SK-N-SH (cell line): ENCODE measurements around the gene THEM5. TPM values are rescaled to one million over a fixed set of nuclear protein-coding genes. Genes with fewer than 3 reads are reported as not detected.

Source experiments
- CTCF ChIA-PET: fragments of 300-600, 350-600 bp; formaldehyde crosslinking; extraction: SDS; loops from one replicate; lab custom pipeline; 2021; lab: Yijun Ruan, JAX
- POLR2A ChIA-PET: fragments of 350-600 bp; sonication (Branson Sonifier 250); formaldehyde crosslinking; extraction: SDS; loops from one replicate; lab custom pipeline; 2020; ENCODE audit warnings: antibody characterized with exemption, inconsistent platforms; lab: Yijun Ruan, JAX
- DNase-seq: peaks from one replicate; pipeline ENCODE4 v3.0.0; 2012
- H2AFZ ChIP-seq: fragments of 200-600 bp; sonication (generic); 2 replicates; pipeline ENCODE4 v1.8.1; 2016; ENCODE audit warnings: antibody characterized with exemption, mild to moderate bottlenecking, low read depth
- H3F3A ChIP-seq: fragments of 200-600 bp; sonication (generic); replicated peaks from 2 replicates; pipeline ENCODE3; 2016; ENCODE audit warnings: antibody characterized with exemption, mild to moderate bottlenecking; ENCODE audit not compliant: insufficient read depth
- H3K27ac ChIP-seq, 2 experiments: fragments of 200-500 bp in 1 of 2; fragments of 200-600 bp in 1 of 2; sonication (Bioruptor generic) in 1 of 2; sonication (generic), shearing (Covaris generic) in 1 of 2; 2 replicates each; pipeline versions ENCODE4 v1.5.1 to v1.6.1; 2014 to 2016; ENCODE audit warnings: low read depth in 2 of 2, inconsistent platforms in 1 of 2, low read length in 1 of 2, mild to moderate bottlenecking in 1 of 2, mixed read lengths in 1 of 2
- H3K27me3 ChIP-seq: fragments of 200-600 bp; sonication (generic), shearing (Covaris generic); 2 replicates; pipeline ENCODE4 v1.6.1; 2016; ENCODE audit warnings: mixed run types; ENCODE audit not compliant: insufficient read depth
- H3K36me3 ChIP-seq, 2 experiments: fragments of 200-500 bp in 1 of 2; fragments of 200-600 bp in 1 of 2; sonication (Bioruptor generic) in 1 of 2; sonication (generic) in 1 of 2; replicated peaks in 1 of 2; 2 replicates each; pipeline versions ENCODE3 to v1.5.1; 2014 to 2016; ENCODE audit warnings: low read length in 1 of 2, mild to moderate bottlenecking in 1 of 2; ENCODE audit not compliant: insufficient read depth in 2 of 2, control insufficient read depth in 1 of 2
- H3K4me1 ChIP-seq, 2 experiments: fragments of 200-500 bp in 1 of 2; fragments of 200-600 bp in 1 of 2; sonication (Bioruptor generic) in 1 of 2; sonication (generic), shearing (Covaris generic) in 1 of 2; 2 replicates each; pipeline versions ENCODE4 v1.5.1 to v1.6.1; 2014 to 2016; ENCODE audit warnings: low read depth in 1 of 2, low read length in 1 of 2, mixed run types in 1 of 2; ENCODE audit not compliant: insufficient read depth in 2 of 2, control insufficient read depth in 1 of 2
- H3K4me2 ChIP-seq: fragments of 200-600 bp; sonication (generic), shearing (Covaris generic); 2 replicates; pipeline ENCODE4 v1.6.1; 2017; ENCODE audit warnings: mixed run types
- H3K4me3 ChIP-seq, 2 experiments: fragments of 200-500 bp in 1 of 2; fragments of 200-600 bp in 1 of 2; sonication (Bioruptor generic) in 1 of 2; sonication (generic), shearing (Covaris generic) in 1 of 2; 2 replicates each; pipeline versions ENCODE4 v1.5.1 to v1.8.1; 2014 to 2016; ENCODE audit warnings: low read depth in 2 of 2, inconsistent platforms in 1 of 2, low read length in 1 of 2, mild to moderate bottlenecking in 1 of 2, mixed read lengths in 1 of 2, moderate library complexity in 1 of 2
- H3K79me2 ChIP-seq: fragments of 200-600 bp; sonication (generic); 2 replicates; pipeline ENCODE4 v1.8.1; 2017; ENCODE audit warnings: mild to moderate bottlenecking; ENCODE audit not compliant: insufficient read depth
- H3K9ac ChIP-seq: fragments of 200-600 bp; sonication (generic); 2 replicates; pipeline ENCODE4 v1.6.1; 2017; ENCODE audit warnings: mixed run types
- H3K9me2 ChIP-seq: fragments of 200-600 bp; sonication (generic); 2 replicates; pipeline ENCODE4 v1.6.1; 2017; ENCODE audit warnings: mixed run types
- H3K9me3 ChIP-seq: fragments of 200-600 bp; sonication (generic); 2 replicates; pipeline ENCODE4 v1.6.1; 2017; ENCODE audit warnings: mixed run types, mild to moderate bottlenecking, moderate library complexity
- H4K20me1 ChIP-seq: fragments of 200-600 bp; sonication (generic); 2 replicates; pipeline ENCODE4 v1.6.1; 2017; ENCODE audit warnings: mild to moderate bottlenecking, mixed run types; ENCODE audit not compliant: insufficient read depth
- CTCF ChIP-seq: fragments of 200-600 bp; sonication (generic); IDR thresholded peaks from 2 replicates; pipeline ENCODE4 v1.6.1; 2017; ENCODE audit warnings: antibody characterized with exemption, mild to moderate bottlenecking, moderate library complexity
- ELF1 ChIP-seq: IDR thresholded peaks from 2 replicates; pipeline ENCODE4 v1.4.0; 2012
- EZH2phosphoT487 ChIP-seq: fragments of 200-600 bp; sonication (generic); IDR thresholded peaks from 2 replicates; pipeline ENCODE4 v1.6.1; 2017; ENCODE audit warnings: low read depth, mixed run types, mild to moderate bottlenecking, antibody characterized with exemption, moderate library complexity, borderline replicate concordance
- FOXJ3 ChIP-seq: sonication (generic); formaldehyde crosslinking; IDR thresholded peaks from 2 replicates; pipeline ENCODE4 v1.5.1; 2020; ENCODE audit warnings: mild to moderate bottlenecking, missing genetic modification reagents
- GABPA ChIP-seq: IDR thresholded peaks from 2 replicates; pipeline ENCODE4 v1.4.0; 2012; ENCODE audit warnings: low read depth, mild to moderate bottlenecking
- IRF3 ChIP-seq: fragments of 150-350 bp; IDR thresholded peaks from 2 replicates; pipeline ENCODE4 v1.6.1; 2016; ENCODE audit warnings: mild to moderate bottlenecking, low read depth, low read length
- MAX ChIP-seq: IDR thresholded peaks from 2 replicates; pipeline ENCODE4 v1.4.0; 2012; ENCODE audit warnings: low read depth
- NRF1 ChIP-seq: IDR thresholded peaks from 2 replicates; pipeline ENCODE4 v1.6.1; 2012; ENCODE audit warnings: low read depth, mild to moderate bottlenecking, low read length
- RAD21 ChIP-seq: IDR thresholded peaks from 2 replicates; pipeline ENCODE4 v1.6.1; 2012; ENCODE audit warnings: mild to moderate bottlenecking, low read length
- REST ChIP-seq: IDR thresholded peaks from 2 replicates; pipeline ENCODE4 v1.6.1; 2012; ENCODE audit warnings: mild to moderate bottlenecking, low read depth, low read length, moderate library complexity
- SIN3A ChIP-seq: IDR thresholded peaks from 2 replicates; pipeline ENCODE4 v1.6.1; 2012; ENCODE audit warnings: low read depth, mild to moderate bottlenecking, low read length, moderate library complexity, borderline replicate concordance
- SMC3 ChIP-seq: IDR thresholded peaks from 2 replicates; pipeline ENCODE4 v1.6.1; 2012; ENCODE audit warnings: low read depth, low read length, improper control_type of control experiment
- TCF12 ChIP-seq: IDR thresholded peaks from 2 replicates; pipeline ENCODE4 v1.4.0; 2012
- TEAD4 ChIP-seq: IDR thresholded peaks from 2 replicates; pipeline ENCODE4 v1.4.0; 2012; ENCODE audit warnings: mild to moderate bottlenecking, borderline replicate concordance; ENCODE audit not compliant: insufficient read depth
- USF1 ChIP-seq: IDR thresholded peaks from 2 replicates; pipeline ENCODE4 v1.4.0; 2012; ENCODE audit warnings: low read depth, borderline replicate concordance
- USF2 ChIP-seq: fragments of 150-350 bp; IDR thresholded peaks from 2 replicates; pipeline ENCODE4 v1.6.1; 2017; ENCODE audit warnings: antibody characterized with exemption, low read length, low read depth, borderline replicate concordance
- WGBS: methylation state at CpG from one replicate; pipeline ENCODE4 v1.1.6; 2017; ENCODE audit warnings: low lambda C conversion rate; 5-methylcytosine and 5-hydroxymethylcytosine counted together
- polyA plus RNA-seq, 3 experiments: library from polyadenylated mRNA; depleted of rRNA; stranded (reverse); fragments of >200 nt; gene quantifications; 2 replicates each; pipeline ENCODE4 v1.2.3, GENCODE V29; 2012

THEM5 gene
- polyA plus RNA-seq, 1 of the 3 experiments (the other 2 are of a cell fraction), result not detected

GRCh38 chr1:151838222-151839081, 15.1 kb downstream of the THEM5 start:
- ChIA-PET CTCF (no interaction called here), POLR2A (no interaction called here)
- Histone ChIP-seq H3K36me3 (no peaks in the 10 kb centered on the region), H3K27me3 (no peaks in the 10 kb centered on the region), H3F3A (no peaks in the 10 kb centered on the region), H4K20me1 (no peaks in the 10 kb centered on the region), H2AFZ (no peak overlapping the region), H3K9me2 (no peaks in the 10 kb centered on the region), H3K4me2 (no peak overlapping the region), H3K79me2 (no peaks in the 10 kb centered on the region), H3K4me3 (no peak overlapping the region), H3K27ac (no peak overlapping the region), H3K9me3 (no peaks in the 10 kb centered on the region), H3K4me1 (peaks cover 0 to 8% of the 10 kb centered on the region in 2 experiments; a peak in 1 of 4 replicates), H3K9ac (no peak overlapping the region)
- 93% methylated on average over 111 of the region's 117 CpGs for WGBS
- TF ChIP-seq FOXJ3 (no peak), TEAD4 (no peak), ELF1 (no peak), MAX (no peak), SMC3 (no peak), USF2 (no peak), GABPA (no peak), RAD21 (no peak)
- DNase-seq, result no peak

- Histone ChIP-seq H3K9me3 (no peaks in the 10 kb centered on the region), H3F3A (no peaks in the 10 kb centered on the region), H3K79me2 (no peaks in the 10 kb centered on the region), H3K9ac (no peak overlapping the region), H3K36me3 (no peaks in the 10 kb centered on the region), H3K4me1 (peaks cover 0 to 12% of the 10 kb centered on the region in 2 experiments; a peak in 1 of 4 replicates), H2AFZ (no peak overlapping the region), H3K27me3 (no peaks in the 10 kb centered on the region), H3K9me2 (no peaks in the 10 kb centered on the region), H3K4me2 (no peak overlapping the region), H3K4me3 (no peak overlapping the region), H4K20me1 (no peaks in the 10 kb centered on the region), H3K27ac (no peak overlapping the region)
- ChIA-PET POLR2A (no interaction called here), CTCF (interaction anchor here (0.7 to 1.6 kb wide), 3 partner anchors 20 to 304 kb away, joined by 3 to 6 read pairs (median 5); no protein-coding TSS in a partner anchor)
- WGBS, result 77% methylated on average over 10 of the region's 26 CpGs
- no peak for DNase-seq
- TF ChIP-seq SIN3A, result no peak
- no peak for TF ChIP-seq IRF3
- no peak for TF ChIP-seq FOXJ3
- TF ChIP-seq NRF1, result no peak
- no peak for TF ChIP-seq USF1
- TF ChIP-seq TCF12, result no peak
- no peak for TF ChIP-seq EZH2phosphoT487
- TF ChIP-seq CTCF, result no peak
- no peak for TF ChIP-seq REST
- no peak for TF ChIP-seq USF2
These were observed 15.7 kb downstream of the THEM5 start for GRCh38 chr1:151837884-151838221.
